Tibial nerve (tissue), 4 donors: ENCODE results near the gene CDH4. TPM values are rescaled to one million over a fixed set of nuclear protein-coding genes. Genes with fewer than 3 reads are reported as not detected.

Experiments used
- DNase-seq, 2 donors: peaks; one replicate each; pipeline ENCODE4 v3.0.0-alpha.2; 2019; ENCODE audit warnings: low spot score in 2 of 2
- H3K27ac ChIP-seq, 4 donors: fragments of 200-600 bp; sonication (generic) in 3 of 4; one replicate each; pipeline ENCODE4 v1.5.1; 2017 to 2019; ENCODE audit warnings: mild to moderate bottlenecking in 1 of 4
- H3K27me3 ChIP-seq, 2 donors: fragments of 200-600 bp; sonication (generic) in 1 of 2; one replicate each; pipeline versions ENCODE4 v1.5.1 to v1.6.0; 2017 to 2019
- H3K36me3 ChIP-seq, 3 donors: fragments of 200-600 bp; sonication (generic); one replicate each; pipeline ENCODE4 v1.5.1; 2018 to 2019
- H3K4me1 ChIP-seq, 4 donors: fragments of 200-600 bp; sonication (generic) in 3 of 4; one replicate each; pipeline ENCODE4 v1.5.1; 2017 to 2019
- H3K4me3 ChIP-seq, 4 donors: fragments of 200-600 bp; sonication (generic) in 3 of 4; one replicate each; pipeline ENCODE4 v1.5.1; 2017 to 2019; ENCODE audit warnings: mild to moderate bottlenecking in 1 of 4, moderate library complexity in 1 of 4
- H3K9me3 ChIP-seq, 4 donors: fragments of 200-600 bp; sonication (generic) in 3 of 4; one replicate each; pipeline ENCODE4 v1.5.1; 2017 to 2019
- CTCF ChIP-seq, 5 experiments: fragments of 200-600 bp in 3 of 5; fragments of 450-650 bp in 2 of 5; sonication (generic) in 3 of 5; IDR thresholded peaks; one replicate each; pipeline ENCODE4 v1.5.1; 2016 to 2019; ENCODE audit warnings: antibody characterized with exemption in 5 of 5, mild to moderate bottlenecking in 3 of 5, moderate library complexity in 2 of 5
- EP300 ChIP-seq, 2 donors: sonication (generic); formaldehyde crosslinking; IDR thresholded peaks; one replicate each; pipeline ENCODE4 v1.6.1; 2017; ENCODE audit warnings: antibody characterized with exemption in 2 of 2, mild to moderate bottlenecking in 1 of 2
- POLR2A ChIP-seq, 2 donors: fragments of 450-650 bp; IDR thresholded peaks; one replicate each; pipeline ENCODE4 v1.6.1; 2017; ENCODE audit warnings: antibody characterized with exemption in 2 of 2, mild to moderate bottlenecking in 2 of 2, moderate library complexity in 2 of 2
- WGBS, 2 donors: methylation state at CpG; one replicate each; pipeline ENCODE4 v1.1.5; 2018; 5-methylcytosine and 5-hydroxymethylcytosine counted together
- total RNA-seq, 4 donors: library from RNA; depleted of rRNA; stranded (reverse); fragments of >200 nt; gene quantifications; one replicate each; pipeline ENCODE4 v1.1.0, GENCODE V29; 2016

The CDH4 gene
- total RNA-seq, 4 donors from 2014 or later, result 0.78 to 2.3 (median 1.0) TPM

- H3K4me3 ChIP-seq, result no peak overlapping the region
- no peak for TF ChIP-seq EP300 (IDR thresholded peaks at IDR 0.05)
- no peak for TF ChIP-seq POLR2A (IDR thresholded peaks at IDR 0.05)
- no peak for TF ChIP-seq CTCF (IDR thresholded peaks at IDR 0.05)
- no peak overlapping the region for H3K27ac ChIP-seq
- peaks cover 0 to 15% (median 0%) of the 10 kb centered on the region in 4 donors for H3K9me3 ChIP-seq
- 89 to 95% methylated on average over 5 of the region's 5 CpGs for WGBS, 2 donors
- no peak for DNase-seq
- H3K4me1 ChIP-seq, result no peaks in the 10 kb centered on the region
- no peaks in the 10 kb centered on the region for H3K36me3 ChIP-seq
- H3K27me3 ChIP-seq, result no peaks in the 10 kb centered on the region
These were observed 351.7 kb downstream of the CDH4 start for GRCh38 chr20:61603715-61604114.

GRCh38 chr20:61604549-61604948 is 352.5 kb downstream of the CDH4 start:
- TF ChIP-seq POLR2A (IDR thresholded peaks at IDR 0.05), result no peak
- no peak for TF ChIP-seq EP300 (IDR thresholded peaks at IDR 0.05)
- no peak for TF ChIP-seq CTCF (IDR thresholded peaks at IDR 0.05)
- 67% methylated on average over 7 of the region's 7 CpGs for WGBS, 2 donors
- Histone ChIP-seq H3K4me3 (no peak overlapping the region), H3K9me3 (peaks cover 0 to 15% (median 0%) of the 10 kb centered on the region in 4 donors), H3K4me1 (no peaks in the 10 kb centered on the region), H3K36me3 (no peaks in the 10 kb centered on the region), H3K27ac (no peak overlapping the region), H3K27me3 (no peaks in the 10 kb centered on the region)
- no peak for DNase-seq

- H3K27me3 ChIP-seq, result no peaks in the 10 kb centered on the region
- no peak overlapping the region for H3K4me3 ChIP-seq
- H3K4me1 ChIP-seq, result no peaks in the 10 kb centered on the region
- H3K27ac ChIP-seq, result no peak overlapping the region
- no peak for DNase-seq
- no peak for TF ChIP-seq EP300 (IDR thresholded peaks at IDR 0.05)
- no peak for TF ChIP-seq CTCF (IDR thresholded peaks at IDR 0.05)
- no peak for TF ChIP-seq POLR2A (IDR thresholded peaks at IDR 0.05)
- H3K9me3 ChIP-seq, result peaks cover 0 to 15% (median 0%) of the 10 kb centered on the region in 4 donors
- H3K36me3 ChIP-seq, result no peaks in the 10 kb centered on the region
These were observed 353.2 kb downstream of the CDH4 start for GRCh38 chr20:61605283-61605682.

- H3K4me1 ChIP-seq, result no peaks in the 10 kb centered on the region
- TF ChIP-seq CTCF (IDR thresholded peaks at IDR 0.05), result no peak
- TF ChIP-seq POLR2A (IDR thresholded peaks at IDR 0.05), result no peak
- 87 to 92% methylated on average over 12 of the region's 12 CpGs for WGBS, 2 donors
- no peaks in the 10 kb centered on the region for H3K27me3 ChIP-seq
- H3K4me3 ChIP-seq, result no peak overlapping the region
- H3K27ac ChIP-seq, result no peak overlapping the region
- peaks cover 0 to 15% (median 0%) of the 10 kb centered on the region in 4 donors for H3K9me3 ChIP-seq
- no peak for DNase-seq
- no peaks in the 10 kb centered on the region for H3K36me3 ChIP-seq
These were observed 353.9 kb downstream of the CDH4 start for GRCh38 chr20:61605862-61606557.

- H3K36me3 ChIP-seq, result no peaks in the 10 kb centered on the region
- TF ChIP-seq POLR2A (IDR thresholded peaks at IDR 0.05) (no peak), EP300 (IDR thresholded peaks at IDR 0.05) (no peak), CTCF (IDR thresholded peaks at IDR 0.05) (no peak)
- no peaks in the 10 kb centered on the region for H3K4me1 ChIP-seq
- H3K27me3 ChIP-seq, result no peaks in the 10 kb centered on the region
- no peak overlapping the region for H3K4me3 ChIP-seq
- peaks cover 0 to 18% (median 0%) of the 10 kb centered on the region in 4 donors for H3K9me3 ChIP-seq
- H3K27ac ChIP-seq, result no peak overlapping the region
- no peak for DNase-seq
- WGBS, 2 donors, result 62 to 63% methylated on average over 17 to 21 of the region's 21 CpGs
These were observed 356.4 kb downstream of the CDH4 start for GRCh38 chr20:61608275-61609085.
